ENCODE measurements around the gene PRAC1. TPM values are rescaled to one million over a fixed set of nuclear protein-coding genes. Genes with fewer than 3 reads are reported as not detected.

PRAC1 gene
- total RNA-seq, 4 donors from 2014 or later, result not detected

DNA sequence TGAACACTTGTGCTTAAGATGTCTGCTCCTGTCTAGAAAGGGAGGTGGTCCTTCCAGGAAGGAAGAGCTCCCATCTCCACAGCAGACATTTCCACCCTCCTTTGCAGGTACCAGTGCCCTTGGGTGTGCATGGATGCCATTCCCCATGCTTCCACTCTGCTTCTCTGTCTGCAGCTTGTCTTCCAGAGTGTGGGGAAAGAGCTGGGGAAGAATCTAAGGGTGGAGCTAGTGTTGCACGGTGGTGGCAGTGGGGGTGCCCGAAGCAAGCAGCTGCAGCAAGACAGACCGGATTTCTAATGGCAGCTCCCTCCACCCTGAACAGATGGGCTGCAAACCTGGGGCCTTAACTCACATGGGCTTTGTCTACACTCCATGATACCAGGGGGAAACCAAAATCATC lies 28.9 kb upstream of the PRAC1 start:
- Histone ChIP-seq H3K4me1 (peaks cover 0 to 9% of the 10 kb centered on the region in 2 donors), H3K4me3 (no peak overlapping the region), H3K36me3 (no peaks in the 10 kb centered on the region), H3K27ac (no peak overlapping the region), H3K9me3 (no peaks in the 10 kb centered on the region), H3K27me3 (peaks cover 39 to 93% of the 10 kb centered on the region in 2 donors)
- intact Hi-C loops (cut with DNase I; ENCODE audit: low total_unique reads), result no loop called here
- no peak for TF ChIP-seq POLR2A (IDR thresholded peaks at IDR 0.05)
- TF ChIP-seq, protein P1, sequence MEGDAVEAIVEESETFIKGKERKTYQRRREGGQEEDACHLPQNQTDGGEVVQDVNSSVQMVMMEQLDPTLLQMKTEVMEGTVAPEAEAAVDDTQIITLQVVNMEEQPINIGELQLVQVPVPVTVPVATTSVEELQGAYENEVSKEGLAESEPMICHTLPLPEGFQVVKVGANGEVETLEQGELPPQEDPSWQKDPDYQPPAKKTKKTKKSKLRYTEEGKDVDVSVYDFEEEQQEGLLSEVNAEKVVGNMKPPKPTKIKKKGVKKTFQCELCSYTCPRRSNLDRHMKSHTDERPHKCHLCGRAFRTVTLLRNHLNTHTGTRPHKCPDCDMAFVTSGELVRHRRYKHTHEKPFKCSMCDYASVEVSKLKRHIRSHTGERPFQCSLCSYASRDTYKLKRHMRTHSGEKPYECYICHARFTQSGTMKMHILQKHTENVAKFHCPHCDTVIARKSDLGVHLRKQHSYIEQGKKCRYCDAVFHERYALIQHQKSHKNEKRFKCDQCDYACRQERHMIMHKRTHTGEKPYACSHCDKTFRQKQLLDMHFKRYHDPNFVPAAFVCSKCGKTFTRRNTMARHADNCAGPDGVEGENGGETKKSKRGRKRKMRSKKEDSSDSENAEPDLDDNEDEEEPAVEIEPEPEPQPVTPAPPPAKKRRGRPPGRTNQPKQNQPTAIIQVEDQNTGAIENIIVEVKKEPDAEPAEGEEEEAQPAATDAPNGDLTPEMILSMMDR (IDR thresholded peaks at IDR 0.05), result no peak
- DNase-seq, result no peak

DNA sequence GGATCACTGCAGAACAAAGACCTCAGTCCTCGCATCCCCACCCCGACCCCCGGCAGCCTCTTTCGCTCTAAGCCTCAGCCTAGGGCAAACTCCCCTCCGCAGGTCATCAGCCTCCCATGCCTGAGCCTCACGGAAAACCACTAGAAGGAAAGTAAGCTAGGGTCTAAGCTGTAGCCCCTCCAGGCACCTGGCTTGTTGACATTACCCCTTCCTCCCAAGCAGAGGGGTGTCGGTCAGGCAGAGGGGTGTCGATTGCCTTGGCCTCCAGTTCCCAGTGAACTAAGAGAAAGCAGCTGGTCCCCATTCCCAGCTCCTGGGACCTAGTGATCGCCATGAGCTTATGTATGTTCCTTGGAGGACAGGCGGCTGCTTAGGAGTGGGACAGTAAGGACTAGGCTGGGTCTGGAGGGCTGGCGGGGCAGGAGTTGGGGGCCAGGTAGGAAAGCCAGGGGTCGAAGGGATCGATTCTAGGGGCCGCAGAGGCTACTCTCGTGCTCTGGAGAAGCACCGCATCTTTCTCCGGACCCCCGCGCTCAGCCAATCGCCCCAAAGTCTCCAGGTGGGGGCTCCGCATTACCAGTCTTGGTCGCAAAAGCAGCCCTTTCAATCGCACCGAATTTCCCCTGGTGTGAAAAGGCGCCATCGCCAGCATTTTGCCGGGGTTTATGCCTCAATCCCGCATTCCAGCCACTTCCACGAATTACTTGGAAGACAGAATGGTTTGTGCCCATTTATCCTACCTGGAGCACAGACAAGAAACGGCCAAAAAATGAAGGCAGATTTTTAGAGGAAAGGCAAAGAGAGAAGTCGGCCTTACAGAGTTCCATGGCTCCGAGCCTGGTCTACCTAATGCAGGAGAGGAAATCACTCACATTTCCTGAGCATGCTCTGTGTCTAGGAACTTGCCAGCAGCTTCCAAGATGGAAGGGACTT lies 27.6 kb upstream of the PRAC1 start:
- Histone ChIP-seq H3K9me3 (no peaks in the 10 kb centered on the region), H3K4me3 (no peak overlapping the region), H3K27me3 (peaks cover 35 to 97% of the 10 kb centered on the region in 2 donors), H3K36me3 (no peaks in the 10 kb centered on the region), H3K27ac (no peak overlapping the region), H3K4me1 (peaks cover 0 to 9% of the 10 kb centered on the region in 2 donors)
- TF ChIP-seq, protein P1 (IDR thresholded peaks at IDR 0.05), result no peak
- DNase-seq, result no peak
- intact Hi-C loops (cut with DNase I; ENCODE audit: low total_unique reads), result no loop called here

DNA sequence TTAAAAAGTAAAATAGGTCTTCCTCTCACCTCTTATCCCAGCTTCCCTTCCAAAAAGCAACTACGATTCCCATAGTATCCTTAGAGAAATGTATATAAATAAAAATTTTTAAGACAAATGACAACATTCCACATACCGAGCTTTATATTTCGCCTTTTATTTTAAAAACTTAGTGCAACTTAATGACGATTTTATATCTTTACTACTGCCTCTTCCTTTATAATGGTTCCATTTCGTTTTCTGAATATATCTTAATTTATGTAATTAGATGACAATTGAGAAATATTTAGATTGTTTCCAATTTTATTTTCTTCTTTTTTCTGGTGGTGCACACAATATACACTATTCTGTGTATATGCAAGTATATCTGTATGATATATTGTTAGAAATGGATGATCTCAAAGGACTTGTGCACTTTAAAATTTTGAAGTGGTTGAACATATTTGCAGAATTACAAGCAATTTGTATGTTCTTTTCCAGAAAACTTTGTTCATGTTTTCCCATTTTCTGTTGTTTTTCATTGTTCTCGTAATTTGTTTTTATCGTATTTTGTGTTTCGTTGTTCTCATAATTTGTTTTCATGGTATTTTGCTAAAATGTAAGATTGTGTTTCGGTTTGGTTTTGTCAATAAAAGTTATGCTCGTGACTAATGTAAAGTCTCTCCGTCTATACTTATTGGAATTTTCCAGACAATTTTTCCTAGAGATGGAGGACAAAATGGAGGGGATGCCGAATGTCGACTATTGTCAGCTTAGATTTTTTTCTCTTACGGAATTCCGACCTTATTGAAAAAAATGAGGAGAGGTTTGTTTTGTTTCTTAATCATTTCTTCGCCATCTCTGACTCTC lies 26.6 kb upstream of the PRAC1 start:
- TF ChIP-seq, protein P1 (IDR thresholded peaks at IDR 0.05), result no peak
- no peak for TF ChIP-seq POLR2A (IDR thresholded peaks at IDR 0.05)
- Histone ChIP-seq H3K9me3 (no peaks in the 10 kb centered on the region), H3K27me3 (peaks cover 40 to 97% of the 10 kb centered on the region in 2 donors), H3K36me3 (no peaks in the 10 kb centered on the region), H3K4me3 (no peak overlapping the region), H3K4me1 (no peaks in the 10 kb centered on the region), H3K27ac (no peak overlapping the region)
- intact Hi-C loops (cut with DNase I; ENCODE audit: low total_unique reads), result no loop called here
- DNase-seq, result no peak

DNA sequence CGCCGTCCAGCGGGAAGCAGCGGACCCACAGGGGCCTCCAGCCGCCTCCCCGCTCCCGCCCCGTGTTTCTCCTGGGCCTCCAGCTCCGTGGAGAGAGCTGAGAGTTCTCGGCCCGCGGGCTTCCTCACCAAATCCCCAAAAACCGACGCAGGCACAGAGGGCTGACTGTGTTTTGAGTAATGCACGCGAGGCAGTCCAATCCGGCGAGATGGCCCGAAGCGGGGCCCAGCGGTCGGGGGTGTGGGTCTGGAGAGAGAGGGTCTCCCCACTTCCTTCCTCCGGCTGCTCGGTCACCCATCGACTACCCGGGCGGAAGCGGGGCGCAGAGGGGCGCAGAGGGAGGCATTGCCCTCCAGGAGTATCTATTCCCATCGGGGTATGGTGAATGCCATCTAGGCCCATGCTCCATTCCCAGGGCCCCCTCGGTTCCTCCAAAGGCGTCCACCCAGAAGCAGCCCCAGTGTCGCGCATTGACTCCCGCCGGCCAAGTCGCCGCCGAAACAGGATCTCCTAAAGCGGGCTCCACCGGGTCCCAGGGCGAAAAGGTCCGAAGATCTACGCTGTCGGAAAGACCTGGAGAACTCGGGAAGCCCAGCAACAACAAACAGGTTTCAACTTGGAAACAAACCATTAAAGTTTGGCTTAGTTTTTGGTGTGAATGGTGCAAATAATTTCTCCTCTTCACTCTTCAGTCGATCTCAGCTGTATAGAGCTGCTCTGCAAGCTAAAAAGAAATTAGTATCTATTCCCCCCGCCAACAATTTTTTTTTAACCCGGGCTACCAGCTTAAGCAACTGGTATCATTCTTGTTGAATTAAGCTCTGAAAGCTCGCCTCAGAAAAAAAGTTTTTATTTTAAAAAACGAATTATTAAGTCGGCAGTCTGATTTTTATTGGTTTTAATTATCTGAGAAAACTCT lies 25.4 kb upstream of the PRAC1 start:
- no peak for TF ChIP-seq POLR2A (IDR thresholded peaks at IDR 0.05)
- Histone ChIP-seq H3K4me1 (no peaks in the 10 kb centered on the region), H3K27ac (no peak overlapping the region), H3K36me3 (no peaks in the 10 kb centered on the region), H3K4me3 (no peak overlapping the region), H3K27me3 (peaks cover 40 to 84% of the 10 kb centered on the region in 2 donors), H3K9me3 (no peaks in the 10 kb centered on the region)
- no peak for DNase-seq
- intact Hi-C loops (cut with DNase I; ENCODE audit: low total_unique reads), result no loop called here

DNA sequence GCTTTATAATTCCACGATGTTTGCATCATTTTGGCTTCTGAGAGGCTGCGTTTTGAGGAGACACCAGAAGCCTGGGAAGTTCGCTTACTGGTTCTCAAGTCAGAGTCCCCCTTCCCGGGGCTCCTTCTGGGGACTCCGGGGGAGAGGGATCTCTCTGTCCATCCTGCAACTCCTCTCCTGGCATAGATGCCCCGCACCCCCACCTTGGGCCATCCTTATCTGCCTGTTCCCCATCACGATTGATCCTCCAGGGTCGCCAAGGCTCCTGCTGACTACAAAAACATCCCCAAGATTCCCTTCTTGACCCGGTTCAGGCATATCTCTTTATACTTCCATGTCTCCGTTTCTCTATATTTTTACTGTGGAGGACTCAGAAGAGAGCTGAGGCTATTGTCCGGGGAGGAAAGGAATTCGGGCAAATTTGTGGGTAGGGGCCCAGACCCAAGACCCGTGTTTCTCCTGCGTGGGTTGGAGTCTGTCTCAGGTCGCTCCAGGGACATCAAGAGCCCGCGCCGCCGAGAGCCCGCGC lies 24.7 kb upstream of the PRAC1 start:
- Histone ChIP-seq H3K27ac (no peak overlapping the region), H3K4me1 (no peaks in the 10 kb centered on the region), H3K4me3 (no peak overlapping the region), H3K36me3 (no peaks in the 10 kb centered on the region), H3K9me3 (no peaks in the 10 kb centered on the region), H3K27me3 (peaks cover 46 to 83% of the 10 kb centered on the region in 2 donors)
- TF ChIP-seq, protein P1 (IDR thresholded peaks at IDR 0.05), result no peak
- no peak for TF ChIP-seq POLR2A (IDR thresholded peaks at IDR 0.05)
- DNase-seq, result no peak
- intact Hi-C loops (cut with DNase I; ENCODE audit: low total_unique reads), result no loop called here
